Ovary (tissue), 9 donors: ENCODE results near the gene SLCO2B1. TPM values are rescaled to one million over a fixed set of nuclear protein-coding genes. Genes with fewer than 3 reads are reported as not detected.
A peak's percentile ranks its signal among the peaks of the same experiment; 100 is the strongest.

Experiments
- DNase-seq, 5 donors: peaks; one replicate each; pipeline ENCODE4 v3.0.0-alpha.2; 2019 to 2020
- H3K27ac ChIP-seq, 2 donors: fragments of 200-600 bp; one replicate each; pipeline versions ENCODE4 v1.5.1 to v1.8.0; 2019 to 2022
- H3K27me3 ChIP-seq: fragments of 200-600 bp; one replicate; pipeline ENCODE4 v1.8.0; 2022
- H3K36me3 ChIP-seq: fragments of 200-600 bp; sonication (generic); one replicate; pipeline ENCODE4 v1.5.1; 2019
- H3K4me1 ChIP-seq: one replicate; pipeline ENCODE4 v1.8.1; 2013; ENCODE audit warnings: mild to moderate bottlenecking, moderate library complexity; ENCODE audit not compliant: insufficient read depth
- H3K4me3 ChIP-seq: fragments of 200-600 bp; sonication (generic); one replicate; pipeline ENCODE4 v1.5.1; 2017
- H3K9me3 ChIP-seq, 2 donors: fragments of 200-600 bp in 1 of 2; sonication (generic) in 1 of 2; one replicate each; pipeline versions ENCODE4 v1.5.1 to v1.8.1; 2013 to 2019; ENCODE audit warnings: mild to moderate bottlenecking in 1 of 2, moderate library complexity in 1 of 2
- CTCF ChIP-seq, 3 donors: fragments of 450-650 bp in 2 of 3; fragments of 200-600 bp in 1 of 3; IDR thresholded peaks; one replicate each; pipeline versions ENCODE4 v1.5.1 to v1.8.0; 2016 to 2022; ENCODE audit warnings: antibody characterized with exemption in 3 of 3, mild to moderate bottlenecking in 1 of 3
- EP300 ChIP-seq: sonication (generic); formaldehyde crosslinking; IDR thresholded peaks from one replicate; pipeline ENCODE4 v1.6.1; 2017; ENCODE audit warnings: antibody characterized with exemption
- POLR2A ChIP-seq: fragments of 450-650 bp; IDR thresholded peaks from one replicate; pipeline ENCODE4 v1.6.1; 2017; ENCODE audit warnings: antibody characterized with exemption, mild to moderate bottlenecking, moderate library complexity
- WGBS, 3 donors: extraction: QIAGEN DNeasy Blood & Tissue Kit in 1 of 3; methylation state at CpG; one replicate each; pipeline versions ENCODE4 v1.1.5 to v1.1.7; 2013 to 2017; 5-methylcytosine and 5-hydroxymethylcytosine counted together
- intact Hi-C, 4 donors: fragments of 100-400 bp; cut with DNase I; formaldehyde crosslinking; loops; one replicate each; pipeline versions ENCODE4 v1.11.0 to v1.15.1; 2022 to 2023
- polyA plus RNA-seq, 2 donors: library from polyadenylated mRNA; stranded (reverse); fragments of 200-250 nt in 1 of 2; fragments of 350-450 nt in 1 of 2; fragmentation: Illumina TruSeq in 1 of 2; extraction: RNeasy Lipid Tissue Mini Kit (QIAGEN cat#74804) in 1 of 2; gene quantifications; one replicate each; pipeline ENCODE4 v1.2.3, GENCODE V29; 2013 to 2014
- total RNA-seq, 7 donors: library from RNA; depleted of rRNA in 2 of 7; stranded (reverse); fragments of >200 nt in 2 of 7; fragmentation: NEBNext Ultra II Directional in 3 of 7; extraction: Animal tissue kit (Norgen Biotek cat#: 25700) in 3 of 7; gene quantifications; one replicate each; pipeline versions ENCODE4 v1.1.0 to v1.2.4, GENCODE V29; 2016 to 2023
- donor health status: DM: no; HTN: no; CAD: no; lungs with moderate emphysema.
- donor health status: DM: no; HTN: no; CAD: no.
- donor health status: Bipolar disorder and iron deficiency.
- donor health status: DM: yes; HTN: yes; CAD: no.
- donor health status: DM: no; HTN: no; CAD: no.
- donor health status: DM: yes; HTN: yes; CAD: no.

The SLCO2B1 gene
- total and polyA plus RNA-seq, 9 donors = 12.6 to 79.4 (median 21.8) TPM

- Histone ChIP-seq H3K9me3 (no peaks in the 10 kb centered on the region), H3K36me3 (no peaks in the 10 kb centered on the region), H3K27me3 (no peaks in the 10 kb centered on the region), H3K4me3 (no peak overlapping the region), H3K4me1 (no peaks in the 10 kb centered on the region), H3K27ac (no peak overlapping the region)
- WGBS, 3 donors = 88 to 91% (median 89%) methylated on average over 13 of the region's 13 CpGs
- DNase-seq = no peak
- TF ChIP-seq EP300 = no peak
- TF ChIP-seq POLR2A = no peak
- TF ChIP-seq CTCF (IDR thresholded peaks at IDR 0.05) = no peak
- intact Hi-C loops = loop anchor here in 2 of 4 donors (5.0 kb wide), 2 partner anchors 51 to 61 kb away; partner anchors contain the start of gene SLCO2B1 (in 1 of the 2)
Measured at GRCh38 chr11:75203138-75203537, 52.2 kb downstream of the SLCO2B1 start.

DNA sequence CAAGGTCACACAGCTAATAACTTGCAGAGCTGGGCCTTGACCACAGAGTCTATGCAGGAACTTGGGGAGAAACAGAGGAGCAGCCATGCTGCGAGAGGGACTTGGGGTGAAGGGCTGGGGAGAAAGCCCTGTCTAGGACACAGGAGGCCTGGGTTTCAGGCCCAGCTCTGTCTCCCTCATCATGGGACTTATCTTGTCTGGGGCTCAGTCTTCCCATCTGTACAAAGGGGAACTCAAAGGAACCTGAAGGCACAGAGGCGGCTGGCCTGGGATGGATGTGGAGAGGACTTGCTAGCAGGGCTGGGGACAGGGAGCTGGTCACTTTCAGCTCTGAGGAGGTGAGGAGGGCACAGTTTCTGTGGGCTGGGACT lies 52.7 kb downstream of the SLCO2B1 start:
- Histone ChIP-seq H3K27me3 (no peaks in the 10 kb centered on the region), H3K4me3 (no peak overlapping the region), H3K36me3 (no peaks in the 10 kb centered on the region), H3K27ac (no peak overlapping the region), H3K9me3 (no peaks in the 10 kb centered on the region), H3K4me1 (no peaks in the 10 kb centered on the region)
- no peak for DNase-seq
- intact Hi-C loops = loop anchor here in 2 of 4 donors (5.0 kb wide), 2 partner anchors 51 to 61 kb away; partner anchors contain the start of gene SLCO2B1 (in 1 of the 2)
- WGBS, 3 donors = 96 to 100% (median 98%) methylated on average over 2 of the region's 2 CpGs
- TF ChIP-seq CTCF (IDR thresholded peaks at IDR 0.05) = no peak
- no peak for TF ChIP-seq EP300
- no peak for TF ChIP-seq POLR2A

DNA sequence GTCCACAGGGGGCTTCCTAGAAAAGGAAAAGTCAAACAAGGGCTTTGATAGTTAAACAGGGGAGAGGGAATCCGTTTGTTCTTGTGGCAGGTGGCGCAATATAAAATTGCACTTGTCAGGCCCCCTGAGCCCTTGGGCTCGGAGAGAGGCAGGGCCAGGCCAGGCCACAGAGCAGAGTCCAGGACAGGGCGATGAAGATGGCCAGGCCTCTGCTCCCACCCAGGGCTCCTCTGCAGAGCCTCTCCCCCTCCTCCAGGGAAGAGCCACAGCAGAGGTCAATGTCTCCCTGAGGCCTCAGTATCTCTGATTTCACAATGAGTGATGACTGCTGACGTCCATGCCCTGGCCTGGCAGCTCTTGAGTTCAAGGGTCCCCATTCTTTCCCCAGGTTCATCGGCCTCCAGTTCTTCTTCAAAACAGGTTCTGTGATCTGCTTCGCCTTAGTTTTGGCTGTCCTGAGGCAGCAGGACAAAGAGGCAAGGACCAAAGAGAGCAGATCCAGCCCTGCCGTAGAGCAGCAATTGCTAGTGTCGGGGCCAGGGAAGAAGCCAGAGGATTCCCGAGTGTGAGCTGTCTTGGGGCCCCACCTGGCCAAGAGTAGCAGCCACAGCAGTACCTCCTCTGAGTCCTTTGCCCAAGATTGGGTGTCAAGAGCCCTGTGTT lies 53.2 kb downstream of the SLCO2B1 start:
- Histone ChIP-seq H3K27ac (no peak overlapping the region), H3K9me3 (no peaks in the 10 kb centered on the region), H3K27me3 (no peaks in the 10 kb centered on the region), H3K4me3 (no peak overlapping the region), H3K36me3 (no peaks in the 10 kb centered on the region), H3K4me1 (no peaks in the 10 kb centered on the region)
- TF ChIP-seq EP300 (no peak), POLR2A (no peak), CTCF (IDR thresholded peaks at IDR 0.05) (no peak)
- WGBS, 3 donors = 87 to 90% (median 89%) methylated on average over 10 of the region's 10 CpGs
- intact Hi-C loops = loop anchor here in 2 of 4 donors (5.0 kb wide), 2 partner anchors 52 to 62 kb away; partner anchors contain the start of gene SLCO2B1 (in 1 of the 2)
- no peak for DNase-seq

DNA sequence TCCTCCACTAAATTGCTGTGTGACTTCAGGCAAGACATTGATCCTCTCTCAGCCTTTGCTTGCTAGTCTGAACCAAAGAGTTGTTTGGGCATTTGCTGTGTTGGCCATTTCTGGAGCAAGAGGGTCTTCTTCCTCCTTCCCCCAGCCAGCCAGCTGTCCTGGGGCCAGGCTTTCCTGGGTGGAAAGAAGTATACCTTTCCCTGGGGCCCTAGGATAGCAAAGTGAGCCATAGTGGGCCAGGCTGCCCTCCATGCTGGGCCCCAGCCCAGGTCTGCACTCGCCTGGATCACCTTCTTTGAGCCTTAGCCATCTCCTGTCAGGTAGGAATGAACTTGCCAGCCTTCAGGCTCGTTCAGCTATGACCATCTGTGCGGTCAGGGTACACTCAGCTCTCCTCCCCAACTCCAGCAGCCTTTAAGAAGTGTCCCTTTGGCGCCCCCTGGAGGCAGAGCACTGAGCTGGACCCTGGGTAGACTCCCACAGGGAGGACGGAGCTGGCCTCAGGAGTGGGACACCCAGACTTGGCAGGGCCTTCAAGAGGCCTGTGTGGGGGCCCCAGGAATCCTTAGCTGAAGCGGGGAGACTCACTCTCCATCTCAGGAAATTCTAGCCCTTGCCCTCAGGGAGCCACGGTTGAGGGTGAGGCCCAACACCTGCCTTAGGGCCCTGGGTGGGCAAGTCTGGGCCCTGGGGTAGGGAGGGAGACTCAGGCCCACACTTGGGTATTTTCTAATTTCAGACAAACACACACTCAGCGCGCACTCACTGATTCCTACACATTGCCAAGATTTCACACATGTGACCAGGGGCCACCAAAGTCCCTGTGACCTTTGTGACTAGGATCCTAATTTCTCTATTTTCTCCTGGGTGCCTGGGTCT lies 54.0 kb downstream of the SLCO2B1 start:
- H3K27ac ChIP-seq = no peak overlapping the region
- H3K4me3 ChIP-seq = no peak overlapping the region
- no peaks in the 10 kb centered on the region for H3K9me3 ChIP-seq
- no peaks in the 10 kb centered on the region for H3K36me3 ChIP-seq
- intact Hi-C loops = loop anchor here in 2 of 4 donors (5.0 kb wide), 2 partner anchors 53 to 63 kb away; partner anchors contain the start of gene SLCO2B1 (in 1 of the 2)
- TF ChIP-seq POLR2A (no peak), CTCF (IDR thresholded peaks at IDR 0.05) (peak in 2 of 3 donors; percentile 32 to 58), EP300 (no peak)
- DNase-seq = peak; percentile 52 to 86 (median 61)
- no peaks in the 10 kb centered on the region for H3K27me3 ChIP-seq
- H3K4me1 ChIP-seq = no peaks in the 10 kb centered on the region
- WGBS, 3 donors = 31 to 32% (median 32%) methylated on average over 9 of the region's 9 CpGs
